H9 (cell line): Measurements from ENCODE around the gene CDH5. TPM values are rescaled to one million over a fixed set of nuclear protein-coding genes. Genes with fewer than 3 reads are reported as not detected.
A peak's percentile ranks its signal among the peaks of the same experiment; 100 is the strongest.

ENCODE experiments used
- DNase-seq: peaks from one replicate; pipeline ENCODE4 v3.0.0-alpha.2; 2017
- H2AFZ ChIP-seq: one replicate; pipeline ENCODE4 v1.6.1; 2013; ENCODE audit warnings: mild to moderate bottlenecking, low read length, control low read depth, moderate library complexity
- H2AK5ac ChIP-seq: 2 replicates; pipeline ENCODE4 v1.6.1; 2013; ENCODE audit warnings: low read length, control low read depth, mixed read lengths; ENCODE audit not compliant: insufficient read length
- H2BK120ac ChIP-seq: one replicate; pipeline ENCODE4 v1.6.1; 2013; ENCODE audit warnings: low read depth, mild to moderate bottlenecking, low read length, control low read depth, inconsistent platforms; ENCODE audit not compliant: poor library complexity, severe bottlenecking
- H2BK12ac ChIP-seq: 2 replicates; pipeline ENCODE4 v1.6.1; 2013; ENCODE audit warnings: low read length, control low read depth, mixed read lengths, low read depth; ENCODE audit not compliant: insufficient read length
- H2BK15ac ChIP-seq: 2 replicates; pipeline ENCODE4 v1.6.1; 2013; ENCODE audit warnings: low read depth, low read length, control low read depth
- H2BK20ac ChIP-seq: one replicate; pipeline ENCODE4 v1.6.1; 2013; ENCODE audit warnings: low read depth, mild to moderate bottlenecking, low read length, control low read depth, inconsistent platforms; ENCODE audit not compliant: poor library complexity, severe bottlenecking
- H2BK5ac ChIP-seq: 2 replicates; pipeline ENCODE4 v1.6.1; 2013; ENCODE audit warnings: low read length, control low read depth, mixed read lengths; ENCODE audit not compliant: insufficient read length
- H3K14ac ChIP-seq: 2 replicates; pipeline ENCODE4 v1.6.1; 2013; ENCODE audit warnings: low read length, control low read depth; ENCODE audit not compliant: insufficient read depth
- H3K18ac ChIP-seq: 2 replicates; pipeline ENCODE4 v1.6.1; 2013; ENCODE audit warnings: low read depth, mild to moderate bottlenecking, mixed read lengths, low read length, control low read depth; ENCODE audit not compliant: insufficient read length
- H3K23ac ChIP-seq: 2 replicates; pipeline ENCODE4 v1.6.1; 2013; ENCODE audit warnings: low read length, control low read depth, mixed read lengths, low read depth; ENCODE audit not compliant: insufficient read length
- H3K23me2 ChIP-seq: 2 replicates; pipeline ENCODE4 v1.6.1; 2013; ENCODE audit warnings: low read depth, mild to moderate bottlenecking, mixed read lengths, low read length, control low read depth; ENCODE audit not compliant: insufficient read length, poor library complexity, severe bottlenecking
- H3K27ac ChIP-seq: 2 replicates; pipeline ENCODE4 v1.5.1; 2013; ENCODE audit warnings: low read length, control low read depth, mixed read lengths, low read depth; ENCODE audit not compliant: insufficient read length
- H3K27me3 ChIP-seq: 2 replicates; pipeline ENCODE4 v1.6.1; 2013; ENCODE audit warnings: low read length, control low read depth, inconsistent platforms; ENCODE audit not compliant: insufficient read depth
- H3K4ac ChIP-seq: 2 replicates; pipeline ENCODE4 v1.6.1; 2013; ENCODE audit warnings: low read depth, mild to moderate bottlenecking, control low read depth, inconsistent platforms, low read length, moderate library complexity
- H3K4me1 ChIP-seq: 2 replicates; pipeline ENCODE4 v1.6.1; 2013; ENCODE audit warnings: low read length, control low read depth, inconsistent platforms; ENCODE audit not compliant: insufficient read depth
- H3K4me2 ChIP-seq: 2 replicates; pipeline ENCODE4 v1.6.1; 2013; ENCODE audit warnings: low read length, control low read depth, mixed read lengths; ENCODE audit not compliant: insufficient read length, insufficient read depth
- H3K56ac ChIP-seq: 2 replicates; pipeline ENCODE4 v1.6.1; 2013; ENCODE audit warnings: low read depth, mild to moderate bottlenecking, mixed read lengths, low read length, control low read depth; ENCODE audit not compliant: insufficient read length
- H3K79me1 ChIP-seq: 2 replicates; pipeline ENCODE4 v1.6.1; 2013; ENCODE audit warnings: low read depth, mild to moderate bottlenecking, moderate library complexity, low read length, control low read depth, inconsistent platforms; ENCODE audit not compliant: insufficient read depth, poor library complexity, severe bottlenecking
- H3K79me2 ChIP-seq: 2 replicates; pipeline ENCODE4 v1.6.1; 2013; ENCODE audit warnings: low read length, control low read depth, inconsistent platforms; ENCODE audit not compliant: insufficient read depth
- H3K9ac ChIP-seq: 2 replicates; pipeline ENCODE4 v1.6.1; 2013; ENCODE audit warnings: low read length, control low read depth, mixed read lengths; ENCODE audit not compliant: insufficient read length; ENCODE audit errors: extremely low read depth
- H3K9me3 ChIP-seq: one replicate; pipeline ENCODE4 v1.6.1; 2013; ENCODE audit warnings: low read depth, low read length, inconsistent platforms; ENCODE audit not compliant: control insufficient read depth
- H3T11ph ChIP-seq: one replicate; pipeline ENCODE4 v1.6.1; 2013; ENCODE audit warnings: mild to moderate bottlenecking, low read length, control low read depth, inconsistent platforms
- H4K20me1 ChIP-seq: one replicate; pipeline ENCODE4 v1.6.1; 2013; ENCODE audit not compliant: control insufficient read depth, insufficient read length, insufficient read depth
- H4K5ac ChIP-seq: 2 replicates; pipeline ENCODE4 v1.6.1; 2013; ENCODE audit warnings: low read depth, mild to moderate bottlenecking, mixed read lengths, low read length, control low read depth; ENCODE audit not compliant: insufficient read length
- H4K8ac ChIP-seq: replicated peaks from 2 replicates; pipeline ENCODE4 v1.6.1; 2013; ENCODE audit warnings: low read length, control low read depth, mixed read lengths, low read depth; ENCODE audit not compliant: insufficient read length
- H4K91ac ChIP-seq: 2 replicates; pipeline ENCODE4 v1.6.1; 2013; ENCODE audit warnings: low read depth, mild to moderate bottlenecking, moderate library complexity, mixed read lengths, low read length, control low read depth; ENCODE audit not compliant: insufficient read length
- H3K27ac Mint-ChIP-seq, 3 experiments: 2 replicates in 2 of 3; 3 replicates in 1 of 3; pipeline ENCODE4 v1.8.0; 2020 to 2021; ENCODE audit warnings: mixed read lengths in 3 of 3, mild to moderate bottlenecking in 1 of 3, moderate library complexity in 1 of 3
- H3K27me3 Mint-ChIP-seq: 2 replicates; pipeline ENCODE4 v1.8.0; 2021; ENCODE audit warnings: low read depth, mild to moderate bottlenecking, moderate library complexity, mixed read lengths
- H3K36me3 Mint-ChIP-seq, 3 experiments: 2 replicates in 2 of 3; 3 replicates in 1 of 3; pipeline ENCODE4 v1.8.0; 2020 to 2021; ENCODE audit warnings: low read depth in 3 of 3, mixed read lengths in 3 of 3; ENCODE audit not compliant: insufficient read depth in 1 of 3
- H3K4me1 Mint-ChIP-seq, 2 experiments: 2 replicates each; pipeline ENCODE4 v1.8.0; 2020; ENCODE audit warnings: mixed read lengths in 2 of 2
- H3K4me3 Mint-ChIP-seq, 2 experiments: 2 replicates in 1 of 2; 3 replicates in 1 of 2; pipeline ENCODE4 v1.8.0; 2020 to 2021; ENCODE audit warnings: mild to moderate bottlenecking in 2 of 2, mixed read lengths in 2 of 2, moderate library complexity in 1 of 2
- H3K9me3 Mint-ChIP-seq, 2 experiments: 2 replicates in 1 of 2; 3 replicates in 1 of 2; pipeline ENCODE4 v1.8.0; 2020; ENCODE audit warnings: mild to moderate bottlenecking in 2 of 2, mixed read lengths in 2 of 2, moderate library complexity in 1 of 2
- CTCF ChIP-seq: fragments of 200-600 bp; sonication (generic); conservative IDR thresholded peaks from 3 replicates; pipeline ENCODE4 v1.8.0; 2021; ENCODE audit warnings: antibody characterized with exemption, mild to moderate bottlenecking
- WGBS: extraction: QIAGEN DNeasy Blood & Tissue Kit; methylation state at CpG from one replicate; pipeline ENCODE4 v1.1.7; 2013; ENCODE audit warnings: missing lambda C conversion rate, low lambda C conversion rate, mixed read lengths; ENCODE audit not compliant: insufficient read length; ENCODE audit errors: extremely low coverage; 5-methylcytosine and 5-hydroxymethylcytosine counted together
- total RNA-seq: library from RNA; stranded (reverse); gene quantifications from 2 replicates; pipeline ENCODE4 v1.2.1, GENCODE V29; 2021

Gene CDH5
- total RNA-seq, 1 experiment from 2014 or later: 0.20 TPM

- Histone ChIP-seq H2AFZ (no peak overlapping the region), H3K56ac (no peak overlapping the region), H3K18ac (no peak overlapping the region), H3K27ac (no peak overlapping the region), H4K91ac (no peak overlapping the region), H3T11ph (no peak overlapping the region), H2BK5ac (no peak overlapping the region), H3K27me3 (no peaks in the 10 kb centered on the region), H3K9ac (no peak overlapping the region), H3K9me3 (no peaks in the 10 kb centered on the region), H2BK20ac (no peak overlapping the region), H3K79me1 (no peaks in the 10 kb centered on the region), H3K23me2 (no peaks in the 10 kb centered on the region), H3K4ac (no peak overlapping the region), H3K14ac (no peak overlapping the region), H2BK120ac (no peak overlapping the region), H4K8ac (no peak overlapping the region), H2AK5ac (no peak overlapping the region), H2BK15ac (no peak overlapping the region), H3K4me2 (no peak overlapping the region), H4K20me1 (no peaks in the 10 kb centered on the region), H3K4me1 (no peaks in the 10 kb centered on the region), H3K79me2 (no peaks in the 10 kb centered on the region), H4K5ac (no peak overlapping the region), H3K23ac (no peak overlapping the region), H2BK12ac (no peak overlapping the region)
- no peak for TF ChIP-seq CTCF
- Mint-ChIP-seq H3K27ac (peak overlapping the region in 1 of 3 experiments; percentile 33; a peak in 2 of 7 replicates), H3K9me3 (peaks cover 8 to 13% of the 10 kb centered on the region in 2 experiments), H3K36me3 (peaks cover 2 to 7% (median 4%) of the 10 kb centered on the region in 3 experiments; a peak in 5 of 7 replicates), H3K4me3 (no peak overlapping the region), H3K4me1 (peaks cover 0 to 6% of the 10 kb centered on the region in 2 experiments; a peak in 2 of 4 replicates), H3K27me3 (peaks cover 48% of the 10 kb centered on the region)
- WGBS: no CpG with 5 or more reads among the region's 9 CpGs
- no peak for DNase-seq
These were observed 50.6 kb downstream of the CDH5 start for GRCh38 chr16:66416939-66417700.
